Uterus (tissue), 2 donors: ENCODE measurements around the gene UBE2Q2.

Experiments
- CTCF ChIP-seq, 4 experiments: fragments of 200-600 bp in 2 of 4; fragments of 450-650 bp in 2 of 4; sonication (generic) in 2 of 4; IDR thresholded peaks; one replicate each; pipeline ENCODE4 v1.5.1; 2016 to 2019; ENCODE audit warnings: antibody characterized with exemption in 4 of 4, mild to moderate bottlenecking in 2 of 4, moderate library complexity in 1 of 4
- POLR2A ChIP-seq, 2 donors: fragments of 450-650 bp; IDR thresholded peaks; one replicate each; pipeline ENCODE4 v1.6.1; 2016; ENCODE audit warnings: antibody characterized with exemption in 2 of 2, mild to moderate bottlenecking in 1 of 2, moderate library complexity in 1 of 2

GRCh38 chr15:75920079-75920478 is 76.8 kb downstream of the UBE2Q2 start:
- TF ChIP-seq CTCF (IDR thresholded peaks at IDR 0.05) (no peak), POLR2A (IDR thresholded peaks at IDR 0.05) (no peak)
